ENCODE results near the gene PERM1. TPM values are rescaled to one million over a fixed set of nuclear protein-coding genes. Genes with fewer than 3 reads are reported as not detected.

PERM1 gene
- total RNA-seq, 2 experiments from 2014 or later, result not detected

DNA sequence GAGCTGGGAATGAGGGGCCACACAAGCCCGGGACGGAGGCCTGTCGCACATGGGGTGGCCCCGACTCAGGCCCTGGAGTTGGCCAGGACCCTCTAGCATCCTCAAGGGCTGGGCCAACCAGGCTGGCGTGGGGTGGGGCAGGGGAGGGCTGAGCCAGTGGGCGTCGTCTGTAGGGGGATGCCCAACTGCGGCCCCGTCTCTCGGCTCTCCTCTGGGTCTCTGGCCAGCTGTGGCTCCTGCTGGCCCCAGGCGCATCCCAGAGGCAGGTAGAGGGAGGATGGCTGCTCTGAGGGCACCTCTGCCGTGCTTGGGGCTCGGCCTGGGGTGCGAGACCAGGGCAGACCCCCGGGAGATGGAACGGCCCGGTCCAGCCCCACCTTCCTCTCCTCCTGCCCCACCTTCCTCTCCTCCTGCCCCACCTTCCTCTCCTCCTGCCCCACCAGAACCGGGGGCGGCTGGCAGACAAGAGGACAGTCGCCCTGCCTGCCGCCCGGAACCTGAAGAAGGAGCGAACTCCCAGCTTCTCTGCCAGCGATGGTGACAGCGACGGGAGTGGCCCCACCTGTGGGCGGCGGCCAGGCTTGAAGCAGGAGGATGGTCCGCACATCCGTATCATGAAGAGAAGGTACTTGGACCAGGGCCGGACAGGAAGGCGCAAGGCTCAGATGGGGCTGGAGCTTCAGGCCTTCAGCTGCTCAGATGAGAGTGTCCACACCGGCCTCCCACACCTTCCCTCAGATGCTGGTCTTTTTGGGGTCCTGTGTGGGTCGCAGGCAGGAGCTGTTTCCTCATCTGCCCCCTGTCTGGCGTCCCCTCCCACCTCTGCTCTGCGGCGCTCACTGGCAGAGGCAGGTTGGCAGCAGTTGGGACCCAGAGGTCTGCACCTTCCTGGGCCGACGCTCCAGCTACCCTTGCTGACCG, 51.9 kb downstream of the PERM1 start:
- ChIA-PET POLR2A (no interaction called here), CTCF (ENCODE audit: unreplicated experiment) (no interaction called here)

DNA sequence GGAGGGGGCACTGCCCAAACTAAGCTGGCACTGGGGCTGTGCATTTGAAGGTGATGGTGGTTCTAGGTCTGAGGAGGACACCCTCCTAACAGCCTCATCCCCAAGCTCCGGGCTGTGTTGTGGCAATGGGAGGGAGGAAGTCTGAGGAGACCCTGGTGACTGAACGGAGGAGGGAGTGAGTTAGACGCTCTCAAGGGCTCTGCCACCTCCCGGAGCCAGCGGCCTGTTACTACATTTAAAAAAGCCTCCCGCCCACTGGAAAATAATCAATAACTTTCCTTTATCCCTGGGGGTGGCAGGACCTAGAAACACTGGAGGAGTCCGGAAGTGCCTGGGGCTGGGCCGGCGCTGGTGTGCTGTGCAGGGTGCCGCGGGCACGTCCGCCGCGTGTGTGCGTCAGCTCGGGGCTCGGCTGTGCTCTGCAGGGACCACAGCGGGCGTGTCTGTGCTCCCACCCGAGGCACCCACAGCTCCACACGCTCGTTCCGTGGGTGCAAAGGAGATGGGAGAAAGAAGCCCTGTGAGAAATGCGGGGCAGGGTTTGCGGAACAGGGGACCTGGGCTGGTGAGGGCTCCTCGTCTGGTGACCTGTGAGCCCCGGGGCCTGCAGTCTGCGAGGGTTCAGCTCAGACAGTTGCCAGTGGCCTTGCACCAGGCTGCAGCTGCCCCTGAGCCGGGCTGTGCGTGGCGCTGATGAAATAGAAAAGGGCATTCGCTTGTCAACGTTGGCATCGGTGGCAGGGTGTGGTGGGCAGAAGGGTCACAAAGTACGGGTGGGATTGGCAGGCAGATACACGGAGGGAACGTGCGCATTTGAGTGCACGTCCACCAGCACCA, 52.9 kb downstream of the PERM1 start:
- no peak for DNase-seq (ENCODE audit: low spot score)
- Histone ChIP-seq H3K36me3 (ENCODE audit: insufficient read depth, low read length) (no peaks in the 10 kb centered on the region), H3K4me3 (ENCODE audit: low read depth, low read length, poor library complexity, severe bottlenecking) (no peak overlapping the region), H3K9me2 (ENCODE audit: insufficient read depth, low read length) (no peaks in the 10 kb centered on the region), H2AFZ (ENCODE audit: low read length) (no peak overlapping the region), H4K20me1 (ENCODE audit: insufficient read depth, low read length) (no peaks in the 10 kb centered on the region), H3K9me3 (ENCODE audit: low read length) (no peaks in the 10 kb centered on the region), H3K4me1 (ENCODE audit: insufficient read depth, low read length, poor library complexity, severe bottlenecking) (peaks cover 5% of the 10 kb centered on the region), H3K27ac (ENCODE audit: low read depth, low read length, poor library complexity, severe bottlenecking) (no peak overlapping the region), H3K79me2 (ENCODE audit: insufficient read depth, low read depth, low read length) (no peaks in the 10 kb centered on the region), H3K4me2 (ENCODE audit: low read length) (no peak overlapping the region)
- intact Hi-C loops (cut with micrococcal nuclease; ENCODE audit: unreplicated experiment), result no loop called here
- no peak for TF ChIP-seq EZH2phosphoT487 (IDR thresholded peaks at IDR 0.05; ENCODE audit: borderline replicate concordance, low read depth, low read length)
- TF ChIP-seq, protein P1, sequence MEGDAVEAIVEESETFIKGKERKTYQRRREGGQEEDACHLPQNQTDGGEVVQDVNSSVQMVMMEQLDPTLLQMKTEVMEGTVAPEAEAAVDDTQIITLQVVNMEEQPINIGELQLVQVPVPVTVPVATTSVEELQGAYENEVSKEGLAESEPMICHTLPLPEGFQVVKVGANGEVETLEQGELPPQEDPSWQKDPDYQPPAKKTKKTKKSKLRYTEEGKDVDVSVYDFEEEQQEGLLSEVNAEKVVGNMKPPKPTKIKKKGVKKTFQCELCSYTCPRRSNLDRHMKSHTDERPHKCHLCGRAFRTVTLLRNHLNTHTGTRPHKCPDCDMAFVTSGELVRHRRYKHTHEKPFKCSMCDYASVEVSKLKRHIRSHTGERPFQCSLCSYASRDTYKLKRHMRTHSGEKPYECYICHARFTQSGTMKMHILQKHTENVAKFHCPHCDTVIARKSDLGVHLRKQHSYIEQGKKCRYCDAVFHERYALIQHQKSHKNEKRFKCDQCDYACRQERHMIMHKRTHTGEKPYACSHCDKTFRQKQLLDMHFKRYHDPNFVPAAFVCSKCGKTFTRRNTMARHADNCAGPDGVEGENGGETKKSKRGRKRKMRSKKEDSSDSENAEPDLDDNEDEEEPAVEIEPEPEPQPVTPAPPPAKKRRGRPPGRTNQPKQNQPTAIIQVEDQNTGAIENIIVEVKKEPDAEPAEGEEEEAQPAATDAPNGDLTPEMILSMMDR (conservative IDR thresholded peaks at IDR 0.05; ENCODE audit: low read length), result no peak
- ChIA-PET CTCF (ENCODE audit: unreplicated experiment) (no interaction called here), POLR2A (no interaction called here)
- BruUV-seq (replicated peaks), result no TSS peak

More for the DNA sequence above, 51.9 kb downstream of the PERM1 start:
- H3K27ac ChIP-seq (ENCODE audit: low read depth, low read length, poor library complexity, severe bottlenecking), result no peak overlapping the region
- no TSS peak for BruUV-seq (replicated peaks)
- no peaks in the 10 kb centered on the region for H3K36me3 ChIP-seq (ENCODE audit: insufficient read depth, low read length)
- H3K9me3 ChIP-seq (ENCODE audit: low read length), result no peaks in the 10 kb centered on the region
- intact Hi-C loops (cut with micrococcal nuclease; ENCODE audit: unreplicated experiment), result no loop called here
- no peaks in the 10 kb centered on the region for H4K20me1 ChIP-seq (ENCODE audit: insufficient read depth, low read length)
- H3K4me3 ChIP-seq (ENCODE audit: low read depth, low read length, poor library complexity, severe bottlenecking), result no peak overlapping the region
- no peaks in the 10 kb centered on the region for H3K9me2 ChIP-seq (ENCODE audit: insufficient read depth, low read length)
- no peak for DNase-seq (ENCODE audit: low spot score)
- H2AFZ ChIP-seq (ENCODE audit: low read length), result no peak overlapping the region
- no peaks in the 10 kb centered on the region for H3K4me1 ChIP-seq (ENCODE audit: insufficient read depth, low read length, poor library complexity, severe bottlenecking)
- TF ChIP-seq, protein P1 (conservative IDR thresholded peaks at IDR 0.05; ENCODE audit: low read length), result no peak
- TF ChIP-seq EZH2phosphoT487 (IDR thresholded peaks at IDR 0.05; ENCODE audit: borderline replicate concordance, low read depth, low read length), result no peak
- no peak overlapping the region for H3K4me2 ChIP-seq (ENCODE audit: low read length)
- no peaks in the 10 kb centered on the region for H3K79me2 ChIP-seq (ENCODE audit: insufficient read depth, low read depth, low read length)
